Esophagus muscularis mucosa (tissue), 4 donors: ENCODE measurements around the gene C1orf216. TPM values are rescaled to one million over a fixed set of nuclear protein-coding genes. Genes with fewer than 3 reads are reported as not detected.

Experiments
- DNase-seq: peaks from one replicate; pipeline ENCODE4 v3.0.0-alpha.2; 2017; ENCODE audit errors: extremely low spot score
- H3K27ac ChIP-seq, 4 donors: fragments of 200-600 bp; sonication (generic); replicated peaks in 1 of 4; 1 replicate in 3 of 4; 2 replicates in 1 of 4; pipeline ENCODE4 v1.5.1; 2016 to 2019; ENCODE audit warnings: mild to moderate bottlenecking in 1 of 4
- H3K27me3 ChIP-seq, 4 donors: fragments of 200-600 bp; sonication (generic); one replicate each; pipeline versions ENCODE4 v1.5.1 to v1.6.0; 2016 to 2019
- H3K36me3 ChIP-seq, 4 donors: fragments of 200-600 bp; sonication (generic); one replicate each; pipeline ENCODE4 v1.5.1; 2016 to 2019
- H3K4me1 ChIP-seq, 4 donors: fragments of 200-600 bp; sonication (generic); one replicate each; pipeline ENCODE4 v1.5.1; 2016 to 2019
- H3K4me3 ChIP-seq, 4 donors: fragments of 200-600 bp; sonication (generic); 1 replicate in 2 of 4; 2 replicates in 2 of 4; pipeline ENCODE4 v1.5.1; 2016 to 2019; ENCODE audit warnings: mild to moderate bottlenecking in 4 of 4, moderate library complexity in 1 of 4
- H3K9me3 ChIP-seq, 4 donors: fragments of 200-600 bp; sonication (generic); 1 replicate in 3 of 4; 2 replicates in 1 of 4; pipeline ENCODE4 v1.5.1; 2016 to 2019
- EP300 ChIP-seq: sonication (generic); formaldehyde crosslinking; IDR thresholded peaks from one replicate; pipeline ENCODE4 v1.6.1; 2017; ENCODE audit warnings: antibody characterized with exemption
- POLR2A ChIP-seq: fragments of 450-650 bp; IDR thresholded peaks from one replicate; pipeline ENCODE4 v1.6.1; 2017; ENCODE audit warnings: antibody characterized with exemption, moderate library complexity, mild to moderate bottlenecking, low read depth
- POLR2AphosphoS5 ChIP-seq, 2 donors: sonication (generic); formaldehyde crosslinking; IDR thresholded peaks; one replicate each; pipeline ENCODE4 v1.6.1; 2017; ENCODE audit warnings: antibody characterized with exemption in 2 of 2
- WGBS: methylation state at CpG from one replicate; pipeline ENCODE4 v1.1.5; 2018; 5-methylcytosine and 5-hydroxymethylcytosine counted together
- intact Hi-C: fragments of 100-400 bp; cut with DNase I; formaldehyde crosslinking; loops from one replicate; pipeline ENCODE4 v1.15.1; 2023
- total RNA-seq, 4 donors: library from RNA; depleted of rRNA; stranded (reverse); fragments of >200 nt; gene quantifications; one replicate each; pipeline versions ENCODE4 v1.1.0 to v1.2.1, GENCODE V29; 2016
- TF ChIP-seq, protein P1 (sequence below), 3 experiments: fragments of 200-600 bp in 2 of 3; fragments of 450-650 bp in 1 of 3; sonication (generic) in 2 of 3; IDR thresholded peaks; one replicate each; pipeline ENCODE4 v1.5.1; 2017 to 2019; ENCODE audit warnings: antibody characterized with exemption in 3 of 3, mild to moderate bottlenecking in 2 of 3, moderate library complexity in 1 of 3

The C1orf216 gene, protein sequence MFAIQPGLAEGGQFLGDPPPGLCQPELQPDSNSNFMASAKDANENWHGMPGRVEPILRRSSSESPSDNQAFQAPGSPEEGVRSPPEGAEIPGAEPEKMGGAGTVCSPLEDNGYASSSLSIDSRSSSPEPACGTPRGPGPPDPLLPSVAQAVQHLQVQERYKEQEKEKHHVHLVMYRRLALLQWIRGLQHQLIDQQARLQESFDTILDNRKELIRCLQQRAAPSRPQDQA
- 10 to 100 TPM; 20.5 to 33.2 (median 28.2) TPM for total RNA-seq

DNA sequence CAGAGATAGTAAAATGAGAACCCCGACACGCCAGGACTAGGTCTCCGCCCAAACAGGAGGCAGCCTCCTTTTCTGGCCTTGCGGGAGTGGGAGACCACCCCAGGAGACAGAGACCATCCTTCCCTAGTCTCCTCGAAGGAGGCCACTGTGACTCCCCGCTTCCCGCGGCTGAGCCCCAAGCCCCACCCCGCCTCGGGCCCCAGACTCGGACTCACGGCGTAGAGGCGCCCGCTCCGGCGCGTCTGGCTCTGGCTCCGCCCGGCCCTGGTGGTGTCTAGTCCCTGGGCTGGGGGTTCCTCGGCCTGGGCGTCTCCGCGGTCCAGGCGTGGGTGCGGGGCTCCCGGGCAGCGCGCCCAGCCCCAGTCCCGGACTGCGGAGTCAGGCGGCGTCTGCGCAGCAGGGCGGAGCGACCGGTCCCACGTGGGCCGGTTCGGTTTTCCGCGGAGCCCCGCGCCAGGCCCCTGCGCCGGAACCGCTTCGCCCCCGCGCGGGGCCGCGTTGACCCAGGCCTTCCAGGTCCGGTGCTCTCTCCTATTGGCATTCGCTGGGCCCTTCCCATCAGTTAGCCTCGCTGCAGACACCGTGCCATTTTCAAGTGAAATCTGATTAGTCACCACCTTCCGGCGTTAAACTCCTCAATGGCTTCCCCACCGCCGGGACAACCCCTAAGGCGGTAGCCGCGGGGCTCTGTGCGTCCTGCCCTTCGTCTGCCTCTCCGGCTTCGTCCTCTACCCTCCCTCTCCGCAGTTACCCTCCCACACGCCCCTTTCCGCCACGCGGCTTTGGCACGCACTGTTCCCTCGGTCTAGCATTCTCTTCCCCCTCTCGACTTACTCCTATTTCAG, at the start of gene C1orf216:
Gene C1orf216, minus strand, starts transcription at position 393 of the 845 bp plus-strand sequence. CDS start 2,563 bp downstream, outside the sequence.
- H3K9me3 ChIP-seq = no peaks in the 10 kb centered on the region
- H3K4me3 ChIP-seq = peak within 1 kb of the TSS; percentile 83 to 99 (median 90)
- no peaks in the 10 kb centered on the region for H3K27me3 ChIP-seq
- TF ChIP-seq POLR2AphosphoS5 (IDR thresholded peaks at IDR 0.05) (peak; percentile 69 to 75), EP300 (no peak)
- H3K27ac ChIP-seq = peak within 1 kb of the TSS; percentile 86 to 93 (median 88)
- peaks cover 27 to 50% (median 43%) of the 10 kb centered on the region in 4 donors for H3K4me1 ChIP-seq
- under 1% methylated on average over 25 of the region's 76 CpGs for WGBS
- DNase-seq = no peak
- intact Hi-C loops = loop anchor here (5.0 kb wide), 2 partner anchors 49 to 76 kb away; partner anchors contain the start of genes CLSPN and PSMB2
- H3K36me3 ChIP-seq = peaks cover 0 to 18% (median 16%) of the 10 kb centered on the region in 4 donors

DNA sequence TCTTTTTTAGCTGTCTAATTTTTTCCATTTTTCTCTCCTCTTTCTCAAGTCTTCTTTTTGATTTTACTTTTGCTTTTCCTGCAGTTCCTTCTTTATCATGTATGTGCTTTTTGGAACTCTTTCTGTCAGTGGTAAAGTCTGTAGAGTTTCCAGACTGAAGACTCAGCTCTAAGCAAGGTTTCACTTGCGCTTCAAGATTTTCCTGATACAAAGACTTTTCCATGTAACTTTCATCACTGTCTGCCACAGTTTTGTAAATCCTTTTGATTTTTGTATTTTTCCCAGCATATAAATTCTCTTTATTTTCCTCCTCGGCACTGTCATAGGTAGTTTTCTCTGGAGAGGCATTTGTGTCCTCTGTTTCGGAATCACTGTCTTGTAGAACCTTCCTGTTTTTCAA, 45.6 kb upstream of the C1orf216 start:
- Histone ChIP-seq H3K9me3 (no peaks in the 10 kb centered on the region), H3K27ac (no peak overlapping the region), H3K4me1 (peaks cover 0 to 10% (median 8%) of the 10 kb centered on the region in 4 donors), H3K4me3 (no peak overlapping the region), H3K36me3 (no peaks in the 10 kb centered on the region), H3K27me3 (no peaks in the 10 kb centered on the region)
- WGBS = 96% methylated on average over 3 of the region's 3 CpGs
- DNase-seq = no peak
- TF ChIP-seq POLR2AphosphoS5 (IDR thresholded peaks at IDR 0.05) (no peak), POLR2A (no peak), EP300 (no peak)
- TF ChIP-seq, protein P1, sequence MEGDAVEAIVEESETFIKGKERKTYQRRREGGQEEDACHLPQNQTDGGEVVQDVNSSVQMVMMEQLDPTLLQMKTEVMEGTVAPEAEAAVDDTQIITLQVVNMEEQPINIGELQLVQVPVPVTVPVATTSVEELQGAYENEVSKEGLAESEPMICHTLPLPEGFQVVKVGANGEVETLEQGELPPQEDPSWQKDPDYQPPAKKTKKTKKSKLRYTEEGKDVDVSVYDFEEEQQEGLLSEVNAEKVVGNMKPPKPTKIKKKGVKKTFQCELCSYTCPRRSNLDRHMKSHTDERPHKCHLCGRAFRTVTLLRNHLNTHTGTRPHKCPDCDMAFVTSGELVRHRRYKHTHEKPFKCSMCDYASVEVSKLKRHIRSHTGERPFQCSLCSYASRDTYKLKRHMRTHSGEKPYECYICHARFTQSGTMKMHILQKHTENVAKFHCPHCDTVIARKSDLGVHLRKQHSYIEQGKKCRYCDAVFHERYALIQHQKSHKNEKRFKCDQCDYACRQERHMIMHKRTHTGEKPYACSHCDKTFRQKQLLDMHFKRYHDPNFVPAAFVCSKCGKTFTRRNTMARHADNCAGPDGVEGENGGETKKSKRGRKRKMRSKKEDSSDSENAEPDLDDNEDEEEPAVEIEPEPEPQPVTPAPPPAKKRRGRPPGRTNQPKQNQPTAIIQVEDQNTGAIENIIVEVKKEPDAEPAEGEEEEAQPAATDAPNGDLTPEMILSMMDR (IDR thresholded peaks at IDR 0.05) = no peak
- intact Hi-C loops = no loop called here

DNA sequence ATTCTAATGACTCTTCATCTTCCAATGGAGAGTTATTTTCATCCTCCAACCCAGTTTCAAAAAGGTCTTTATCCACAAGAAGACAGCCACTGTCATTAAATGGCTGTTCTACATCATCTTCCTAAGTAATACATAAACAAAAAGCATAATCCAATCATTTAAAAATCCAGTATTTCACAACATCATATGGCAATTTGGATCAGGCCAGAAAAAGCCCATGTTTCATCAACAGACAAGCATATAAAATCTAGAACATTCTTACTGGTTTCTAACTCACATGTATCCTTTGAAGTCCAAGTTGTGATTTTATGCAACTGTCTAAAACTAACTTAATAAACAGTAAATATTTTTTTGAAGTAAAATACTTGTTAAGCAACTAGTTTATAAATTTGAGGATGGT, 44.5 kb upstream of the C1orf216 start:
- no peak overlapping the region for H3K27ac ChIP-seq
- no peaks in the 10 kb centered on the region for H3K36me3 ChIP-seq
- H3K9me3 ChIP-seq = no peaks in the 10 kb centered on the region
- H3K4me3 ChIP-seq = no peak overlapping the region
- TF ChIP-seq EP300 (no peak), POLR2AphosphoS5 (IDR thresholded peaks at IDR 0.05) (no peak), POLR2A (no peak)
- TF ChIP-seq, protein P1 (IDR thresholded peaks at IDR 0.05) = no peak
- intact Hi-C loops = no loop called here
- H3K4me1 ChIP-seq = no peaks in the 10 kb centered on the region
- H3K27me3 ChIP-seq = no peaks in the 10 kb centered on the region
- DNase-seq = no peak

DNA sequence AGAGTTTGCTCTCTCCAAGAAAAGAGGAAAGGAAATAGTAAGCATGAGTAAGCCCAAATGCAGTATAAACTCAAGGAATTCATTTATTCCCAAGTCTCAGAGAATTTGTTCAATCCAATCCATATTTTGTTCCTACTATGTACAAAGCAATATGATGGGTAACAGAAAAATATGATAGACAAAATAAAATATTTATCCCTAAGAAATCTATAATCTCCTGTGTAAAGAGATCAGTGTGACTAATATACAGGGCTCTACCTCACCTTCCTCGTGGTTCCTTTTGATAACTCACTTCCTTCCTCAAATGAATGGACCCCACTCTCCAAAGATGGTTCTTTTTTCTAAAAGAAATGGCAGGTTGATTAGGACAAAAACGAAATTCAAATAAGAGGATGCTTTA, 43.5 kb upstream of the C1orf216 start:
- intact Hi-C loops = no loop called here
- Histone ChIP-seq H3K36me3 (no peaks in the 10 kb centered on the region), H3K4me3 (no peak overlapping the region), H3K9me3 (no peaks in the 10 kb centered on the region), H3K4me1 (no peaks in the 10 kb centered on the region), H3K27me3 (no peaks in the 10 kb centered on the region), H3K27ac (no peak overlapping the region)
- DNase-seq = no peak
- WGBS = 60% methylated on average over 2 of the region's 2 CpGs
- TF ChIP-seq EP300 = no peak
- TF ChIP-seq, protein P1 (IDR thresholded peaks at IDR 0.05) = no peak
- TF ChIP-seq POLR2A = no peak
- no peak for TF ChIP-seq POLR2AphosphoS5 (IDR thresholded peaks at IDR 0.05)

DNA sequence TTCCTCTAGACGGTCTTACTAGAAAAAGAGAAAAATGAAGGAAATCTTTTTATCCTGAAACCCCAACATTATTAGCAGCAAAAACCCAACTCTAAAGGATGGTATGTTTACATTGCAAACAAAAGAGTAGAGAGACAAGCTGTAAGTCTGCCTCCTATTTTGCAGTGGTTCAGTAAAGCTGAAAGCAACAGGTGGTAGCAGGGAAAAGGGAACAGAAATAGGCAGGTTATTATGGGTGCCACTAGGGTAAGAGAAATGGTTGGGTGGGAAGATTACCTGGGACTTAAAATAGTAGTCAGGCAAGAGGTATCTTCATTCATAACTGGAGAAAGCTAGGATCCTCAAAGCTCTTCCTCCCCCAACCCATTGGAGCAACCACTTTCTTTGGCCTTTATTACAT, 37.4 kb upstream of the C1orf216 start:
- Histone ChIP-seq H3K27ac (no peak overlapping the region), H3K4me3 (no peak overlapping the region), H3K27me3 (peaks cover 0 to 3% (median 0%) of the 10 kb centered on the region in 4 donors), H3K4me1 (no peaks in the 10 kb centered on the region), H3K9me3 (no peaks in the 10 kb centered on the region), H3K36me3 (no peaks in the 10 kb centered on the region)
- intact Hi-C loops = no loop called here
- 88% methylated on average over 1 of the region's 1 CpG for WGBS
- DNase-seq = no peak
- TF ChIP-seq EP300 (no peak), POLR2A (no peak), POLR2AphosphoS5 (IDR thresholded peaks at IDR 0.05) (no peak)
- TF ChIP-seq, protein P1 (IDR thresholded peaks at IDR 0.05) = no peak
